Endothelial cell of umbilical vein (primary cell): ENCODE measurements around the gene MAP2K5. TPM values are rescaled to one million over a fixed set of nuclear protein-coding genes. Genes with fewer than 3 reads are reported as not detected.

Experiments used
- BruUV-seq: library from RNA; stranded (reverse); fragments of 400-500 nt; replicated peaks from 2 replicates; lab custom pipeline; 2021; lab: Mats Ljungman, UMichigan
- CTCF ChIA-PET: fragments of 300-600, 350-600 bp; sonication (Branson Sonifier 250); formaldehyde crosslinking; loops from one replicate; lab custom pipeline; 2021; ENCODE audit warnings: antibody characterized with exemption, inconsistent platforms; lab: Charles Lee
- POLR2A ChIA-PET: fragments of 300-600, 350-600 bp; sonication (Branson Sonifier 250); formaldehyde crosslinking; loops from one replicate; lab custom pipeline; 2021; ENCODE audit warnings: antibody characterized with exemption, inconsistent platforms; lab: Charles Lee
- DNase-seq: peaks from one replicate; pipeline ENCODE4 v3.0.0-alpha.2; 2011; ENCODE audit warnings: low read depth, low spot score
- FAIRE-seq: peaks from 2 replicates; lab custom pipeline; 2011; peaks lifted over from hg19 to GRCh38; lab: Jason Lieb, UNC
- H2AFZ ChIP-seq: 2 replicates; pipeline ENCODE4 v1.6.0; 2012; ENCODE audit warnings: low read depth, low read length, control low read depth, inconsistent platforms
- H3K27ac ChIP-seq: 2 replicates; pipeline ENCODE4 v1.5.1; 2011; ENCODE audit warnings: low read depth, mild to moderate bottlenecking, control low read depth, low read length, moderate library complexity; ENCODE audit not compliant: insufficient read depth
- H3K27me3 ChIP-seq, 2 experiments: 2 replicates each; pipeline versions ENCODE4 v1.6.0 to v1.6.1; 2011; ENCODE audit warnings: low read length in 2 of 2, mixed read lengths in 1 of 2; ENCODE audit not compliant: control insufficient read depth in 2 of 2, insufficient read depth in 2 of 2
- H3K36me3 ChIP-seq, 2 experiments: 2 replicates in 1 of 2; 3 replicates in 1 of 2; pipeline ENCODE4 v1.5.1; 2011; ENCODE audit warnings: low read length in 2 of 2, mild to moderate bottlenecking in 1 of 2, moderate library complexity in 1 of 2; ENCODE audit not compliant: control insufficient read depth in 2 of 2, insufficient read depth in 2 of 2; ENCODE audit errors: extremely low read depth in 1 of 2
- H3K4me1 ChIP-seq: 3 replicates; pipeline ENCODE4 v1.5.1; 2011; ENCODE audit warnings: mild to moderate bottlenecking, low read length; ENCODE audit not compliant: control insufficient read depth, insufficient read depth; ENCODE audit errors: extremely low read depth
- H3K4me2 ChIP-seq: 2 replicates; pipeline ENCODE4 v1.6.1; 2011; ENCODE audit warnings: low read length, control low read depth, mixed read lengths; ENCODE audit not compliant: insufficient read depth
- H3K4me3 ChIP-seq, 3 experiments: fragments of 200-600 bp in 1 of 3; sonication (generic), shearing (Covaris generic) in 1 of 3; replicated peaks in 1 of 3; 2 replicates each; pipeline ENCODE4 v1.5.1; 2011 to 2016; ENCODE audit warnings: control low read depth in 3 of 3, low read length in 3 of 3, mild to moderate bottlenecking in 2 of 3, inconsistent platforms in 1 of 3, low read depth in 1 of 3, moderate library complexity in 1 of 3; ENCODE audit not compliant: insufficient read depth in 1 of 3
- H3K79me2 ChIP-seq: 2 replicates; pipeline ENCODE4 v1.6.0; 2012; ENCODE audit warnings: low read length, inconsistent platforms; ENCODE audit not compliant: control insufficient read depth, insufficient read depth
- H3K9ac ChIP-seq: replicated peaks from 2 replicates; pipeline ENCODE3; 2011; ENCODE audit warnings: low read length, control low read depth; ENCODE audit not compliant: insufficient read depth; ENCODE audit errors: extremely low read depth
- H3K9me1 ChIP-seq: replicated peaks from 3 replicates; pipeline ENCODE4 v1.6.0; 2011; ENCODE audit warnings: mild to moderate bottlenecking, low read length; ENCODE audit not compliant: control insufficient read depth, insufficient read depth; ENCODE audit errors: extremely low read depth
- H3K9me3 ChIP-seq: replicated peaks from 2 replicates; pipeline ENCODE4 v1.5.1; 2012; ENCODE audit warnings: low read length, inconsistent platforms; ENCODE audit not compliant: control insufficient read depth, insufficient read depth
- H4K20me1 ChIP-seq: replicated peaks from 2 replicates; pipeline ENCODE3; 2011; ENCODE audit warnings: mild to moderate bottlenecking, low read length; ENCODE audit not compliant: control insufficient read depth, insufficient read depth; ENCODE audit errors: extremely low read depth
- CTCF ChIP-seq, 2 donors: IDR thresholded peaks; 1 replicate in 1 of 2; 2 replicates in 1 of 2; pipeline ENCODE4 v1.5.1; 2011; ENCODE audit warnings: low read length in 2 of 2, mild to moderate bottlenecking in 2 of 2, moderate library complexity in 2 of 2, control low read depth in 1 of 2, inconsistent platforms in 1 of 2, low read depth in 1 of 2; ENCODE audit not compliant: insufficient read depth in 1 of 2; ENCODE audit errors: extremely low read depth in 1 of 2
- EZH2 ChIP-seq: IDR thresholded peaks from 2 replicates; pipeline ENCODE4 v1.6.1; 2012; ENCODE audit warnings: borderline replicate concordance, low read depth, mild to moderate bottlenecking, moderate library complexity, low read length, inconsistent platforms; ENCODE audit not compliant: severe bottlenecking
- FOS ChIP-seq: IDR thresholded peaks from 2 replicates; pipeline ENCODE4 v1.6.1; 2011; ENCODE audit warnings: mild to moderate bottlenecking, low read length, moderate library complexity, borderline replicate concordance; ENCODE audit not compliant: insufficient read depth
- GATA2 ChIP-seq: IDR thresholded peaks from 2 replicates; pipeline ENCODE4 v1.7.0; 2011; ENCODE audit warnings: low read depth, mild to moderate bottlenecking, moderate library complexity, mixed read lengths, low read length; ENCODE audit not compliant: insufficient read length, insufficient read depth
- JUN ChIP-seq: IDR thresholded peaks from 2 replicates; pipeline ENCODE4 v1.6.1; 2011; ENCODE audit warnings: borderline replicate concordance, low read depth; ENCODE audit not compliant: insufficient read length, insufficient read depth
- MYC ChIP-seq: IDR thresholded peaks from one replicate; pipeline ENCODE4 v1.6.1; 2011; ENCODE audit warnings: mild to moderate bottlenecking, low read depth, low read length
- POLR2A ChIP-seq: IDR thresholded peaks from 2 replicates; pipeline ENCODE4 v1.6.1; 2012; ENCODE audit warnings: low read depth, mild to moderate bottlenecking, control low read depth, low read length
- POLR2AphosphoS5 ChIP-seq: IDR thresholded peaks from 2 replicates; pipeline ENCODE4 v1.6.1; 2012; ENCODE audit warnings: low read depth, mild to moderate bottlenecking, control low read depth, low read length, moderate library complexity; ENCODE audit not compliant: insufficient read depth
- dilution Hi-C: fragments of 300-500 bp; cut with MboI; formaldehyde crosslinking; loops from one replicate; pipeline ENCODE4 v1.15.0; 2019; ENCODE audit warnings: low sequenced_read_pairs; ENCODE audit not compliant: extremely low pct_ligation_motif_present
- intact Hi-C: fragments of 100-400 bp; cut with micrococcal nuclease; formaldehyde crosslinking; loops from one replicate; pipeline ENCODE4 v1.10.0; 2022
- polyA plus RNA-seq, 4 experiments: library from polyadenylated mRNA; depleted of rRNA in 3 of 4; stranded (reverse) in 3 of 4; unstranded in 1 of 4; fragments of >200 nt; gene quantifications; 2 replicates each; pipeline versions ENCODE4 v1.2.1 to v1.2.3, GENCODE V29; 2011 to 2012; ENCODE audit warnings: missing spikeins in 1 of 4
- total RNA-seq: library from RNA; stranded (reverse); gene quantifications from 2 replicates; pipeline ENCODE4 v1.2.3, GENCODE V29; 2021
- TF ChIP-seq, protein P1 (sequence below): IDR thresholded peaks from 2 replicates; pipeline ENCODE4 v1.6.1; 2011; ENCODE audit not compliant: insufficient read depth, insufficient read length

The MAP2K5 gene
- total and polyA plus RNA-seq, 2 donors (not counting 3 experiments of a cell fraction or from before 2014, with no cell fraction given): 4.9 to 24.7 TPM

GRCh38 chr15:67575039-67575502 lies 32.6 kb downstream of the MAP2K5 start:
- no peaks in the 10 kb centered on the region for H3K9me3 ChIP-seq
- H3K9me1 ChIP-seq: no peaks in the 10 kb centered on the region
- H3K4me3 ChIP-seq: no peak overlapping the region
- dilution Hi-C loops: no loop called here
- POLR2A ChIA-PET: no interaction called here
- intact Hi-C loops: no loop called here
- no peak overlapping the region for H3K9ac ChIP-seq
- no peak overlapping the region for H3K4me2 ChIP-seq
- TF ChIP-seq JUN (no peak), EZH2 (no peak), GATA2 (no peak), POLR2AphosphoS5 (no peak), FOS (no peak), MYC (no peak), CTCF (IDR thresholded peaks at IDR 0.05; ENCODE audit: extremely low read depth in 1 of 2, insufficient read depth in 1 of 2, low read depth in 1 of 2, low read length in 2 of 2) (no peak), POLR2A (no peak)
- TF ChIP-seq, protein P1, sequence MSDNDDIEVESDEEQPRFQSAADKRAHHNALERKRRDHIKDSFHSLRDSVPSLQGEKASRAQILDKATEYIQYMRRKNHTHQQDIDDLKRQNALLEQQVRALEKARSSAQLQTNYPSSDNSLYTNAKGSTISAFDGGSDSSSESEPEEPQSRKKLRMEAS: no peak
- CTCF ChIA-PET: no interaction called here
- FAIRE-seq (no peak), DNase-seq (no peak)
- H3K27me3 ChIP-seq: no peaks in the 10 kb centered on the region
- no peak overlapping the region for H3K27ac ChIP-seq
- peaks cover 3% of the 10 kb centered on the region for H3K4me1 ChIP-seq
- BruUV-seq: no TSS peak
- H3K79me2 ChIP-seq: no peaks in the 10 kb centered on the region
- no peaks in the 10 kb centered on the region for H4K20me1 ChIP-seq
- no peak overlapping the region for H2AFZ ChIP-seq
- H3K36me3 ChIP-seq: no peaks in the 10 kb centered on the region
